HepG2 (cell line): Measurements from ENCODE around the gene SETD1B. TPM values are rescaled to one million over a fixed set of nuclear protein-coding genes. Genes with fewer than 3 reads are reported as not detected.

Source experiments
- AHR ChIP-seq: IDR thresholded peaks from 2 replicates; pipeline ENCODE4 v1.6.1; 2018; ENCODE audit warnings: missing genetic modification reagents, missing compliant biosample characterization
- BORCS8-MEF2B ChIP-seq: sonication (generic); formaldehyde crosslinking; IDR thresholded peaks from 2 replicates; pipeline ENCODE4 v1.8.0; 2022; ENCODE audit warnings: mild to moderate bottlenecking, missing genetic modification reagents
- CEBPG ChIP-seq: IDR thresholded peaks from 2 replicates; pipeline ENCODE4 v1.6.1; 2016
- GLI4 ChIP-seq: sonication (generic); formaldehyde crosslinking; IDR thresholded peaks from 2 replicates; pipeline ENCODE4 v1.5.1; 2020; ENCODE audit warnings: missing genetic modification reagents, mild to moderate bottlenecking, moderate library complexity, borderline replicate concordance
- HDAC6 ChIP-seq: fragments of 200-600 bp; sonication (generic); IDR thresholded peaks from 2 replicates; pipeline ENCODE4 v1.7.0; 2017; ENCODE audit warnings: mild to moderate bottlenecking, antibody characterized with exemption, low read length, low read depth
- HIC2 ChIP-seq: sonication (generic); formaldehyde crosslinking; IDR thresholded peaks from 2 replicates; pipeline ENCODE4 v1.9.0; 2022; ENCODE audit warnings: low read depth, missing genetic modification reagents
- JARID2 ChIP-seq: sonication (generic); formaldehyde crosslinking; IDR thresholded peaks from 2 replicates; pipeline ENCODE4 v1.8.1; 2023; ENCODE audit warnings: missing genetic modification reagents, inconsistent platforms; ENCODE audit not compliant: insufficient replicate concordance
- KLF6 ChIP-seq: IDR thresholded peaks from 2 replicates; pipeline ENCODE4 v1.8.0; 2016; ENCODE audit warnings: missing biosample characterization, missing genetic modification reagents
- MYC ChIP-seq: sonication (generic); formaldehyde crosslinking; IDR thresholded peaks from 2 replicates; pipeline ENCODE4 v1.9.0; 2021; ENCODE audit warnings: missing genetic modification reagents, borderline replicate concordance
- MYPOP ChIP-seq: sonication (generic); formaldehyde crosslinking; IDR thresholded peaks from 2 replicates; pipeline ENCODE4 v1.8.1; 2023; ENCODE audit warnings: mild to moderate bottlenecking, moderate library complexity, missing genetic modification reagents
- NCOA2 ChIP-seq: sonication (generic); formaldehyde crosslinking; IDR thresholded peaks from 2 replicates; pipeline ENCODE4 v1.8.0; 2022; ENCODE audit warnings: inconsistent platforms
- ONECUT2 ChIP-seq: sonication (generic); formaldehyde crosslinking; IDR thresholded peaks from 2 replicates; pipeline ENCODE4 v1.4.0; 2020; ENCODE audit warnings: missing genetic modification reagents
- PHF5A ChIP-seq: IDR thresholded peaks from one replicate; pipeline ENCODE4 v1.6.1; 2018; ENCODE audit warnings: low read depth, missing genetic modification reagents; ENCODE audit not compliant: unreplicated experiment
- POLR2AphosphoS2 ChIP-seq: IDR thresholded peaks from 2 replicates; pipeline ENCODE4 v1.6.1; 2011; ENCODE audit warnings: low read depth, low read length, improper control_type of control experiment
- SNAI1 ChIP-seq: sonication (generic); formaldehyde crosslinking; IDR thresholded peaks from 2 replicates; pipeline ENCODE4 v1.5.0; 2020; ENCODE audit warnings: mild to moderate bottlenecking, missing genetic modification reagents, borderline replicate concordance
- SOX5 ChIP-seq: IDR thresholded peaks from 2 replicates; pipeline ENCODE4 v1.6.1; 2016; ENCODE audit warnings: borderline replicate concordance
- TBP ChIP-seq: sonication (generic); formaldehyde crosslinking; IDR thresholded peaks from 2 replicates; pipeline ENCODE4 v1.5.0; 2020; ENCODE audit warnings: missing genetic modification reagents
- U2AF2 ChIP-seq: fragments of 200-400 bp; formaldehyde crosslinking; IDR thresholded peaks from 2 replicates; pipeline ENCODE4 v1.6.1; 2017; ENCODE audit warnings: low read depth, mild to moderate bottlenecking, low read length
- ZFAT ChIP-seq: sonication (generic); formaldehyde crosslinking; conservative IDR thresholded peaks from 2 replicates; pipeline ENCODE4 v1.8.1; 2023; ENCODE audit warnings: missing genetic modification reagents, inconsistent platforms
- ZFP91 ChIP-seq: sonication (generic); formaldehyde crosslinking; IDR thresholded peaks from 2 replicates; pipeline ENCODE4 v1.9.0; 2022; ENCODE audit warnings: missing genetic modification reagents, mild to moderate bottlenecking, borderline replicate concordance
- ZNF136 ChIP-seq: sonication (generic); formaldehyde crosslinking; IDR thresholded peaks from 2 replicates; pipeline ENCODE4 v1.8.1; 2022; ENCODE audit warnings: low read depth, mild to moderate bottlenecking, moderate library complexity, missing genetic modification reagents
- ZNF317 ChIP-seq: sonication (generic); formaldehyde crosslinking; IDR thresholded peaks from 2 replicates; pipeline ENCODE4 v1.5.0; 2020; ENCODE audit warnings: mild to moderate bottlenecking, missing genetic modification reagents
- ZNF546 ChIP-seq: sonication (generic); formaldehyde crosslinking; conservative IDR thresholded peaks from 2 replicates; pipeline ENCODE4 v1.8.1; 2023; ENCODE audit warnings: mild to moderate bottlenecking, missing genetic modification reagents
- ZNF572 ChIP-seq: sonication (generic); formaldehyde crosslinking; IDR thresholded peaks from 2 replicates; pipeline ENCODE4 v1.5.1; 2020; ENCODE audit warnings: mild to moderate bottlenecking, missing genetic modification reagents
- polyA plus RNA-seq, 8 experiments: library from polyadenylated mRNA; depleted of rRNA in 3 of 8; stranded (reverse) in 7 of 8; unstranded in 1 of 8; fragments of >200 nt; fragmentation: Illumina TruSeq in 4 of 8; extraction: Trizol in 4 of 8; gene quantifications; 2 replicates each; pipeline versions ENCODE4 v1.2.1 to v1.2.3, GENCODE V29; 2011 to 2016; ENCODE audit warnings: low read depth in 4 of 8, missing spikeins in 1 of 8, mixed read lengths in 1 of 8; ENCODE audit not compliant: insufficient read depth in 1 of 8
- total RNA-seq, 5 experiments: library from RNA; depleted of rRNA; stranded (reverse); fragments of >200 nt; fragmentation: Illumina TruSeq; extraction: Trizol; gene quantifications; 2 replicates each; pipeline ENCODE4 v1.2.3, GENCODE V29; 2016; ENCODE audit warnings: low read depth in 1 of 5
- TF ChIP-seq, protein P1 (sequence below): sonication (generic); formaldehyde crosslinking; IDR thresholded peaks from 2 replicates; pipeline ENCODE4 v1.8.0; 2022; ENCODE audit warnings: mild to moderate bottlenecking, missing genetic modification reagents

SETD1B gene
- total and polyA plus RNA-seq, 2 of the 13 experiments (the other 11 are each of a cell fraction or from before 2014, with no cell fraction given) = 1.1 to 1.4 TPM

GRCh38 chr12:121802843-121803698 is 738 bp upstream of the SETD1B start (continued):
- TF ChIP-seq ZFP91 (CRISPR knock-in tag) = peak; percentile 45; the same call in 1 of the 2 replicates
- no peak for TF ChIP-seq GLI4 (CRISPR knock-in tag)
- no peak for TF ChIP-seq MYC (CRISPR knock-in tag)
- TF ChIP-seq TBP (CRISPR knock-in tag) = no peak
- peak; percentile 76; the same call in 1 of the 2 replicates for TF ChIP-seq MYPOP (CRISPR knock-in tag)
- TF ChIP-seq PHF5A (CRISPR knock-in tag) = peak; percentile 75
- peak; percentile 72; the same call in 1 of the 2 replicates for TF ChIP-seq ZNF546 (CRISPR knock-in tag)
- TF ChIP-seq AHR = peak; percentile 69; the same call in 1 of the 2 replicates
- TF ChIP-seq ONECUT2 = peak; percentile 22; the same call in 1 of the 2 replicates
- TF ChIP-seq POLR2AphosphoS2 = peak; percentile 92
- TF ChIP-seq ZNF136 (CRISPR knock-in tag) = peak; percentile 46; the same call in 1 of the 2 replicates
- peak; percentile 66; the same call in 1 of the 2 replicates for TF ChIP-seq KLF6 (CRISPR knock-in tag)
- 0 out of 2 replicates have a peak, but pooled peaks have one; percentile 45 for TF ChIP-seq ZNF317 (CRISPR knock-in tag)
- TF ChIP-seq CEBPG (CRISPR knock-in tag) = no peak
- TF ChIP-seq SNAI1 (CRISPR knock-in tag) = peak; percentile 51; the same call in 1 of the 2 replicates
- TF ChIP-seq HIC2 = no peak
- no peak for TF ChIP-seq ZNF572
- TF ChIP-seq JARID2 (CRISPR knock-in tag) = no peak
- TF ChIP-seq BORCS8-MEF2B = no peak
- TF ChIP-seq U2AF2 = no peak
- peak; percentile 39; the same call in 1 of the 2 replicates for TF ChIP-seq SOX5
- TF ChIP-seq, protein P1, sequence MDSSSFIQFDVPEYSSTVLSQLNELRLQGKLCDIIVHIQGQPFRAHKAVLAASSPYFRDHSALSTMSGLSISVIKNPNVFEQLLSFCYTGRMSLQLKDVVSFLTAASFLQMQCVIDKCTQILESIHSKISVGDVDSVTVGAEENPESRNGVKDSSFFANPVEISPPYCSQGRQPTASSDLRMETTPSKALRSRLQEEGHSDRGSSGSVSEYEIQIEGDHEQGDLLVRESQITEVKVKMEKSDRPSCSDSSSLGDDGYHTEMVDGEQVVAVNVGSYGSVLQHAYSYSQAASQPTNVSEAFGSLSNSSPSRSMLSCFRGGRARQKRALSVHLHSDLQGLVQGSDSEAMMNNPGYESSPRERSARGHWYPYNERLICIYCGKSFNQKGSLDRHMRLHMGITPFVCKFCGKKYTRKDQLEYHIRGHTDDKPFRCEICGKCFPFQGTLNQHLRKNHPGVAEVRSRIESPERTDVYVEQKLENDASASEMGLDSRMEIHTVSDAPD (CRISPR knock-in tag) = no peak
- TF ChIP-seq NCOA2 (CRISPR knock-in tag) = no peak
- TF ChIP-seq ZFAT = no peak
- TF ChIP-seq HDAC6 = no peak
